GM19025 (cell line): ENCODE results near the gene AQR.
"Not testable (repeated sequence)": the region's sequence is repeated elsewhere in the genome, so short reads cannot be mapped to it uniquely, and the experiment has no call there.

Experiments used
- ATAC-seq: cut with Tn5 transposase; IDR thresholded peaks from one replicate; pipeline ENCODE4 v1.9.1; 2021; ENCODE audit warnings: mild to moderate bottlenecking, low read depth, moderate library complexity; ENCODE audit not compliant: unreplicated experiment

Gene AQR

GRCh38 chr15:34820110-34820509 is 149.4 kb downstream of the AQR start:
- ATAC-seq, result no peak

- ATAC-seq, result no peak
Observed at GRCh38 chr15:34818526-34818925, 151.0 kb downstream of the AQR start.

- ATAC-seq, result no peak
Observed at GRCh38 chr15:34815836-34816235, 153.7 kb downstream of the AQR start.

- ATAC-seq, result no peak
Observed at GRCh38 chr15:34813446-34814190, 155.9 kb downstream of the AQR start.

GRCh38 chr15:34812868-34813365 is 156.6 kb downstream of the AQR start:
- not testable (repeated sequence) for ATAC-seq

- ATAC-seq, result no peak
Observed at GRCh38 chr15:34812369-34812768, 157.2 kb downstream of the AQR start.

- ATAC-seq, result no peak
Observed at GRCh38 chr15:34810443-34811129, 159.0 kb downstream of the AQR start.

GRCh38 chr15:34809186-34809585 is 160.4 kb downstream of the AQR start:
- no peak for ATAC-seq

GRCh38 chr15:34808016-34808415 is 161.5 kb downstream of the AQR start:
- ATAC-seq, result no peak

GRCh38 chr15:34807241-34807640 is 162.3 kb downstream of the AQR start:
- ATAC-seq, result not testable (repeated sequence)

- no peak for ATAC-seq
Observed at GRCh38 chr15:34804776-34805175, 164.8 kb downstream of the AQR start.

- ATAC-seq, result no peak
Observed at GRCh38 chr15:34804113-34804512, 165.4 kb downstream of the AQR start.

GRCh38 chr15:34802803-34803750 is 166.5 kb downstream of the AQR start:
- ATAC-seq, result no peak

- no peak for ATAC-seq
Observed at GRCh38 chr15:34802371-34802770, 167.2 kb downstream of the AQR start.
